Measurements from ENCODE around the gene CHID1.

DNA sequence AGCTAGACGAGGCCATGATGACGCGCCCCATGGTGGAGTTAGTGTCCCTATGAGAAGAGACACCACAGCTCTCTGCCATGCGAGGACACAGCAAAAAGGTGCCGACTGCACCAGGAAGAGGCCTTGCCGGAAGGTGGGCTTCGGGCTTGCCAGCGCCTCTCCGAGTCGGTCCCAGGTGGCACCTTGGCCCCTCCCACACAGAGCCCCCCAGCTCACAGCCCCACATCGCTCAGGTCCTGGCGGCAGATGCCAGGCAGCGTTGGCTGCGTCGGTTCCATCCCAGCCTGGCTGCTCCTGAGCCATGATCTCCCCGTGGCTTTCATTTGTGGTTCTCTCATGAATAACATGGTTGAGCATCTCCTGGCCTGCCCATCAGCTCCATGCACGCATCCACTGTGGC lies 24.0 kb downstream of the CHID1 start:
- TF ChIP-seq POLR2AphosphoS5 (IDR thresholded peaks at IDR 0.05; ENCODE audit: low read depth, low read length) (no peak), POLR2A (IDR thresholded peaks at IDR 0.05; ENCODE audit: control extremely low read depth in 1 of 2, low read depth in 2 of 2, low read length in 2 of 2) (no peak), CTCF (IDR thresholded peaks at IDR 0.05; ENCODE audit: control extremely low read depth in 1 of 3, insufficient read depth in 1 of 3, low read depth in 1 of 3, low read length in 3 of 3) (no peak), KDM1A (IDR thresholded peaks at IDR 0.05; ENCODE audit: borderline replicate concordance, low read length) (no peak), EGR1 (IDR thresholded peaks at IDR 0.05; ENCODE audit: borderline replicate concordance, low read depth, low read length) (no peak), FOSL1 (IDR thresholded peaks at IDR 0.05; ENCODE audit: insufficient read depth, low read depth, low read length) (no peak), NANOG (IDR thresholded peaks at IDR 0.05; ENCODE audit: insufficient read depth, low read depth, low read length, poor library complexity, severe bottlenecking) (no peak), EP300 (IDR thresholded peaks at IDR 0.05; ENCODE audit: borderline replicate concordance in 1 of 2, low read depth in 2 of 2, low read length in 2 of 2) (no peak), USF2 (IDR thresholded peaks at IDR 0.05; ENCODE audit: low read length) (no peak), SP1 (IDR thresholded peaks at IDR 0.05; ENCODE audit: low read depth, low read length) (no peak), SIX5 (IDR thresholded peaks at IDR 0.05; ENCODE audit: low read depth, low read length) (no peak), BRCA1 (IDR thresholded peaks at IDR 0.05; ENCODE audit: low read depth, low read length) (no peak)
- TF ChIP-seq, protein P1, sequence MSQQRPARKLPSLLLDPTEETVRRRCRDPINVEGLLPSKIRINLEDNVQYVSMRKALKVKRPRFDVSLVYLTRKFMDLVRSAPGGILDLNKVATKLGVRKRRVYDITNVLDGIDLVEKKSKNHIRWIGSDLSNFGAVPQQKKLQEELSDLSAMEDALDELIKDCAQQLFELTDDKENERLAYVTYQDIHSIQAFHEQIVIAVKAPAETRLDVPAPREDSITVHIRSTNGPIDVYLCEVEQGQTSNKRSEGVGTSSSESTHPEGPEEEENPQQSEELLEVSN (IDR thresholded peaks at IDR 0.05): no peak
